ENCODE measurements around the gene USP32.
A peak's percentile ranks its signal among the peaks of the same experiment; 100 is the strongest.
"Not testable (repeated sequence)": the region's sequence is repeated elsewhere in the genome, so short reads cannot be mapped to it uniquely, and the experiment has no call there.

USP32 gene

DNA sequence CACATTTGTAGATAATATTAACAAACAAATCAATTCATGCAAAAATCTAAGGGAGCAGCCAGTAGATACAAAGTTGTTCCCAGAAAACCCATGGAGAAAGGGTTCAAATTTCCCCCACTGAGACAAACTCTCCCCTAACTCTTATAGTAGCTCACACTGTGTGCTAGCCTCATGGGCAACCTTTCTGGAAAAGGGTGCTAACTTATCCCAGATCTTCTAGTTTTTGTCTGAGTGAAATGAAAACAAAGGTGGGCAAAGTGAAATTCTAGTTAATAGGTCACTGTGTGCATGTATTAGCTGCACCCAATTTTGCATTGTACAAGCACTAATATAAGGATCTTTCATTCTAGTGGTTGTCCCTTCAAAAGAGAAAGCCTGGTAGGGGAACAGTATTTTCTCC, 9.9 kb upstream of the USP32 start:
- no peak for DNase-seq

DNA sequence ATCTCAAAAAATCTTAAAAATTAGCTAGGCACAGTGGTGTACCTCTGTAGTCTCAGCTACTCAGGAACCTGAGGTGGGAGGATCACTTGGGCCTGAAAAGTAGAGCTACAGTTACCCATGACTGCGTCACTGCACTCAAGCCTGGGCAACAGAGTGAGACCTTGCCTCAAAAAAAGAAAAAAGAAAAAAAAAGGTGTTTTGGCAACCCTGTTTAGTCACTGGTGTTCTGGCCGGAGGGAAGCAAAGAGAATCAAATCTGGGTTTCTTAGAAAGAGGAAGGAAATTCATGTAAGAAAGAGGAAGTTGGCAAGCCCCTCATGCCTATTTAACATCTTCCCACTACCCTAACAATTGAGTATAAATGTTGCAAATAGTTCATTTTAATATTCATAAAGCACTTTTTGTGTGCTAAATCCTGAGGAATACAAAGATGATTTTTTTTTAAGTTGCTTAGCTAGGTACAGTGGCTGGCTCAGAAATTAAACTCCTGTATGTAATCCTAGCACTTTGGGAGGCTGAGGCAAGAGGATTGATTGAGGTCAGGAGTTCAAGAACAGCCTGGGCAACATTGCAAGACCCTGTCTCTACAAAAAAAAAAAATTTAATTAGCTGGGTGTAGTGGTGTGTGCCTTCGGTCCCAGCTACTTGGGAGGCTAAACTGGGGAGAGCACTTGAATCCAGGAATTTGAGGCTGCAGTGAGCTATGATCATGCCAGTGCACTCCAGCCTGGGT, 6.5 kb upstream of the USP32 start:
- DNase-seq: peak; percentile 99 to 100

DNA sequence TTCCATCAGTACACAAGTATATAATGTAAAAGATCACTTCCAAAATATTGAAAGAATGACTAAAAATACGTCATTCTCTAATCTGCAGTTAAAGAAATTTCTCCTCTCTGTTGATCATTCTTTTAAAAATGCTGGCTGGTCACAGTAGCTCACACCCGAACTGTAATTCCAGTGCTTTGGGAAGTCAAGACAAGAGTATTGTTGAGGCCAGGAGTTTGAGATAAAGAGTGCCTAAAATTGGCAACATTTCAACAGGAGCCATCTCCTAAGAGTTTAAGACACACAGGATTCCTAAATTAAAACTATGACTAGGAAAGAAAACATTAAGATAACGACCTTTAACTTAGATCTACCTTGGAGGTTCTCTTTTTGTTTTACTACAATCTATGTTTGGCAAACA, 4.5 kb upstream of the USP32 start:
- DNase-seq: no peak

DNA sequence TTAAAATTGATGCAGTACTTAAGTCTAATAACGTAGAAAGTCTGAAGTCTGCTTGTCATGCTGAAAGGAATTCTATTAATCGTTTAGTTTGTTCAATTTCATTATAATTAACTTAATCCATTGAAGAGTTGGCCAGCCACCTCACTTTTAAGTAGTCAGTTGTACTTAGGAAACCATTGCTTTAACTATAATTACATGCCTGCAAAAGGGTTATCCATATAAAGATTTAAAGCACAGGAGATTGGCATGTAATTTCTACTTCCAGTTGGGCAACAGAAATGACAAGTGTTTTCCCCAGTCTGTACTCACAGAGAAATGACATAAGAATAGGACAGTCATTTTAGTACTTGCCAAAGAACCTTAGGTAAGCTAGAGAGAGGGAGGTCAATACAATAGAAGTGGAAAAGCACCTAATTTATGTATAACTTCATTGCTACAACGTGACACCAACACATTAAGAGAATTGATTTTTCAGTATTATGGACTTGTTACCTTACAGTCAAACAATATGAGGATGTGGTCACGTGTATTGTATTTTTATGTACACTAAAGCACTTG, 3.7 kb upstream of the USP32 start:
- peak in 1 of 2 experiments; percentile 11 for DNase-seq

DNA sequence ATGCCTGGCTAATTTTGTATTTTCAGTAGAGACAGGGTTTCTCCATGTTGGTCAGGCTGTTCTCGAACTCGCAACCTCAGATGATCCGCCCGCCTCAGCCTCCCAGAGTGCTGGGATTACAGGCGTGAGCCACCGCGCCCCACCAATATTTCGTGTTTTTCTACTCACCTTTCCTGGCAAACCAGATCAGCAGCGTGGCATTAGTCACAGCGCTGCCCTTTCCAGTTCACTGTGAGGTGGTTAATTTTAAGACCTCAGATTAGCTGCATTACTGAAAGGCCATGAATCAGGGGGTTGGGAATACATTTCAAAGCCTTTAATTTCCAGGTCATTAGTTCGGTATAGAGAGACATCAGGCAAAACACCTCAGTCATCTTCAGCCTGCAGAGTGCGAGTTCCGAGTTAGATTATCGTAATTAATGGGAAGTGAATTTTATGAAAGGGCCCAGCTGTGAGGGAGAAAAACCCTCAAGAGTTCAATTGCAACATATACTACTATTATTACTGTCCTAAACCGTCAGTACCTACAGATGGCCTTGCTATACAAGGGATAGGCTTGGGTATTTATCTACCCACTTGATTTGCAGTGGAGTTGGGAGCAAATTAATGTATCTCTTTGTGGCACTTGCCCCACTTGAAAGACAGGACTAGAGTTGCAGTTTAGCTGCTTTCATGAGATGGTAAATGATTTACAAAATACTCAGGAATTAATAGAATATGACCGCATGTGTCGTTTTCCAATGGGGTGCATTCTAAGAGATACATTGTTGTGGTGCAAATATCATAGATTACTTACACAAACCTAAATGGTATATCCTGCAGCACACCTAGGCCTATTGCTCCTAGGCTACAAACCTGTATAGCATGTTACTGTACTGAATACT, 2.1 kb upstream of the USP32 start:
- DNase-seq: peak; percentile 41 to 50

DNA sequence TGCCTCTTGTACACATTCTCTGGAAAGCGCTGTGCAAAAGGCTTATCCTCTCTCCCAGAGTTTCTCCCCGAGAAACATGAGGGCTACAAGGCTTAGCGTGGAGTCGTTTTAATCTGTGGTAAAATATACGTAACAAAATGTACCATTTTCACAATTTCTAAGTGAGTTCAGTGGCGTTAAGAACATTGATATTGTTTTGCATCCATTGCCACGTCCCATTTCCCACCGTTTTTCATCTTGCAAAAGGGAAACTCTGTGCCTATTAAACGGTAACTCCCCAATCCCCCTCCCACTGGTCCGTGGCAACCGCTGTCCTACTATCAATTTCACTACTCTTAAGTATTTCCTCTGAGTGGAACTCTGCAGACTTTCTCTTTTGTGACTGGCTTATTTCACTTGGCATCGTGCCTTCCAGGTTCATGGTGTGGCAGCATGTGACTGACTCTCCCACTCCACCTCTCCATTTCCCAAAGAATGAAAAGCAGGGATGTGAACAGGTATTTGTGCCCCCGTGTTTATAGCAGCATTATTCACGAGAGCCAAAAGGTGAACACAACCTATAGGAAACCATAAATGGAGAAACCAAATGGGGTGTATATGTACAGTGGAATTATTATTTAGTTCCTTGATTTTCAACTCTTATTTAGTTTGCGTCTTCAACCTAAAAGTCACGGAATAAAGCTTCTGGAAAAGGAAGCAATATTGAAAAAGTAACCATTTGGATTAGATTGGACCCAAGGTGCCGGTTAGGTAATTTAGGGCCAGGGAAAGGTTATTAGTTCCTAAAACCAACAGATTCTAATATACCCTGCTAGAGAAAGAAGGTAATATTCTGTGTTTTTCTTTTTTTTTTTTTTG, 1.1 kb upstream of the USP32 start:
- peak; percentile 89 to 91 for DNase-seq

DNA sequence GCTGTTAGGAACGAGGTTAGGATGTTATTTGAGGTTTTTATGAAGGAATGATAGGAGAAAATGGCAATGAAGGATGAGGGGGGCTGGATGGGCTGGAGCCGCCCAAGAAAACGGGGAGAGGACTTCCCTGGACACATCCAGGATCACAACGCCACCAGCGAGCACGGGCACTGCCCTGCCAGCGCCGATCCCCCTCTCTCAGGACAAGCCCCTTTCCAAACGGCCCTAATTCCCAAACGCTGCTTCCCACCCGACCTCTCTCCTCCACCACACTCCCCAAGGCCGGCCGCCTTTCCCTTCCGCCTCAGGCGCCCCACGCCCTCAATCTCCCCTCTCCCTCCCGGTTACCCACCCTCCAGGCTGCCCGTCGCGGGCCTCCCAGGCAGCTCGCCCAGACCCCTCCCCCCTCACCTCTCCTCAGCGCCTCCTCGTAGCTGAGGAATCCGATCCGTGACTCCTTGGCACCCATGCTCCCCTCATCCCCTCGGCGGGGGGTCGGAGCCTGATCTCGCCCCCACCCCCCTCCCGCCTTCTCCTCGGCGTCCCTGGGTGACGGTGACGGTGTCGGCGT, 377 bp downstream of the USP32 start:
- DNase-seq: peak; percentile 89 to 94

DNA sequence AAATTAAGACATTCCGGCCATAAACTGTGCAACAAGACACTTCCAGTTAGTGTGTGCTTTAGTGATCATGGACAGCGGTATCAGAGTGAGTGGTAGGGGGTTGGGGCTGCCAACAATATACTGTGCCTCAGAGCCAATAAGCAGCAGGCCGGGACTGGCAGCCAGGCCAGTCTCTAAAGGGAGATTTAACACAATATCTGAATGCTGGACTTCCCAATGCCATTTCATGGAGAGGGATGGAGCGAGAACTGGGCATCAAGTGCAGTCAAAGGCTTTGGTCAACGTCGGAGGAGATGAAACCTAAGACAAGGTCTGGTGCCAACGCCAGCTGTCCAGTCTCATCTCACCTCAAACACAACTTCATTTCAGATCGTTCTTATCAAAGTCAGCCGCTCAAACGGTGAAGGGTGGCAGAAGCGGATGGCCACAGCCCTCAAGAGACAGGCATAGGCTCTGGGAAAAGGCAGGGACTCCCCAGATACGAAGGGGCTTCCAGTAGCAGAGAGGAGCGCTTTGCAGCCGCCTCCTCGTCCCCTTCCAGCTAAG, 935 bp downstream of the USP32 start:
- peak; percentile 51 to 67 for DNase-seq

DNA sequence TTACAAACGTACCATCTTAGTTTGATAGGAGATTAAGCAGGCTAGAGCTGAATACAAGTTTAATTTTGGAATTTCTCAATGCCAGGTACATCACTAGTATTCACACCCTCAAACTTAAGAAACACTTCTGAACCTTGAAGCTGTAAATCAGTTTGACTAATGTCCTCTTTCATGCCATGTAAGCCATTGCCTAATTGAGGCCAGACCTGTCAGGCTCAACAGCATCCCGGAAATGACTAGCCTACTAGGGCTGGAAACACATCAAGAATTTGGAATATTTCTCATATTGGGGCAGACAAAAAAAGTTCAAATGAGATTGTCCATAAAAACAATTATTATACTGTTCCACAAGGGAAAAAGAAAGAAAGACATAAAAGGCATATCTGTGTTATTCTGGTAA, 1.7 kb downstream of the USP32 start:
- DNase-seq: no peak

DNA sequence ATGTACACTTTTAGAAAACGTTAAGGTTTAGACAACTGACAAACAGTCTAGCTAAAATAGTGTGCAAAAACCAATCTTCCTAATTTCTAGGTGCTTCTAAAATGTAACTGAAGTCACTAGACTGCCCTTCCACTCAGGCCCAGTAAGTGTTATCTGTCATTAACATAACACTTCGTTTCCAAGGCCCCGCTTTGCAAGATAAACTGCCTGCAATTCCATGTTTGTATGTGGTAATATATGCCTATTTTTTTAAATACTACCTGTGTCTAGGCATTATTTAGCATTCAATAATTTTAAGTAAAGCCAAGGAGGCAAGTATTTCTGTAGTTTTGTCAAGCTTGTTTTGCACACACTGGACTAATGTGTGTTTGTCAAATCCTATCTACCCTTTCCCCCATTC, 3.2 kb downstream of the USP32 start:
- DNase-seq: no peak

DNA sequence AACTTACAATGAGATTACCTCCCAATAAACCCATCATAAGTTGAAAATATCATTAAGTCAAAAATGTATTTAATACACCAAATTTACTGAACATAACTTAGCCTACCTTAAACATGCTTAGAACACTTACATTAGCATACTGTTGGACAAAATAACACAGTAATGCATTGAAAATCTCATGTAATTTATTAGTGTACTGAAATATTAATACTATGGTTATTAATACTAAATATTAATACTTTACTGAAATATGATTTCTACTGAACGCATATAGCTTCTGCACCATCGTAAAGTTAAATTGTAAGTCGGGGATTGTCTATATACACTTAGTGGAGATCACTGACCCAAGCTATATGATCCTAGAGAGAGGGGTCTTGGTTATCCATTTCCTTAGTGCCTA, 4.3 kb downstream of the USP32 start:
- DNase-seq: no peak

DNA sequence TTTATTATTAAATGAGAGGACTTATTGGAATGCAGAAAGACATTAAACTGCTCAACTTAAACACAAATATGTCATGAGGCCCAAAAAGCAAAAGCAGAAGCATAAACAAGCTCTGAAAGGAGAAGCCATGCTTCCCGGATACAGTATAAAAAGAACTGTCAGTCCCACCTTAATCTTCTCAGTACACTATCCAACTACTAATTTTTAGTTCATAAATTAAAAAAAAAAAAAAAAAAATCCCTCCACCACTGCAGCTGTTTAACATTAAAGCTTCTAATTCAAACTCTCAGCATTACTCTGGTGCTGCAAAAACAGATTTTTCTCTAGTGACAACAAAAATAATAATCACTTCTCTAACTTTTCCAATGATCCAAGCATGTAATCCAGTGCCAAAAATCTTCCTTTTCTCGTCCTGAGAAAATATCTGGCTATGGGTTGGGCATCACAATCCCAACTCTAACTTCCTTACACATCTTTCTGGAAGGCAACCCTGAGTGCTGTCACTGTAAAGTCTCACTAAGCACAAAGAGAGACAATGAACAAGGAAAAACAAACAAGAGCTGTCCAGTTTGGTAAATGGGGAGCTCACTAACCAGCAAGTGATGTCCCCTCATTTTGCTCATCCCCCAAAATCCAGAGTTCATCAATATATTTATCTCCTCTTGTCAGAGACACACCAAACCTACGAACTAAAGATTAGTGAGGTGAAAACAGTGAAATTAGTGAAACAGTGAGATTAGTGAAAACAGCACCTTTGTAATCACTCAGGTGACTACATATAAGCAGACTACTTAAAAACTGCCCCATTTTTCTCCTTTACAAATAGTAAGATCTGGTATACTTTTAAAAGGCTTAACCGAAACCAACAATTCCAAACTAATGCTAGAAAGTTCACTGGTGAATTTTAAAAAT, 5.5 kb downstream of the USP32 start:
- peak in 1 of 2 experiments; percentile 16 for DNase-seq

DNA sequence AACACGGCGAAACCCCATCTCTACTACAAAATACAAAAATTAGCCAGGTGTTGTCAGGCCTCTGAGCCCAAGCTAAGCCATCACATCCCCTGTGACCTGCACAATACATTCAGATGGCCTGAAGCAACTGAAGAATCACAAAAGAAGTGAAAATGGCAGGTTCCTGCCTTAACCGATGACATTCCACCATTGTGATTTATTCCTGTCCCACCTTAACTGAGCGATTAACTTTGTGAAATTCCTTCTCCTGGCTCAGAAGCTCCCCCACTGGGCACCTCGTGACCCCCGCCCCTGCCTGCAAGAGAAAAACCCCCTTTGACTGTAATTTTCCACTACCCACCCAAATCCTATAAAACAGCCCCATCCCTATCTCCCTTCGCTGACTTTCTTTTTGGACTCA, 7.0 kb downstream of the USP32 start:
- DNase-seq: not testable (repeated sequence)

DNA sequence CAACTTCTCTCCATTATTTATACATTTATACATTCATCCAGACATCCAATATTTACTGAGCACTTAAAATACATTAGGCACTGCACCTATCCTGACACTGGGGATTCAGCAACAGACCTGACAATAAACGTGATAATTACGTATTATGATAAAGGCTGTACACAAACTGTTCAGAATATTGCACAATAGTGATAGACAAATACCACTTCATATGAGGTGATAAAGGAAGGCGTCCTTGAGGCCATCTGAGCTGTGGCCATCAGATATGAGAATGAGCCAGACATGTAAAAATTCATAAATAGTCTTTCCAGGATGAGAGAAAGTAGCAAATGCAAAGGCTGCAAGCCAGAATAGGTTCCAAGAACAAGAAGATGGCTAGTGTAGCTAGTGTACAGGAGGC, 8.6 kb downstream of the USP32 start:
- DNase-seq: no peak

DNA sequence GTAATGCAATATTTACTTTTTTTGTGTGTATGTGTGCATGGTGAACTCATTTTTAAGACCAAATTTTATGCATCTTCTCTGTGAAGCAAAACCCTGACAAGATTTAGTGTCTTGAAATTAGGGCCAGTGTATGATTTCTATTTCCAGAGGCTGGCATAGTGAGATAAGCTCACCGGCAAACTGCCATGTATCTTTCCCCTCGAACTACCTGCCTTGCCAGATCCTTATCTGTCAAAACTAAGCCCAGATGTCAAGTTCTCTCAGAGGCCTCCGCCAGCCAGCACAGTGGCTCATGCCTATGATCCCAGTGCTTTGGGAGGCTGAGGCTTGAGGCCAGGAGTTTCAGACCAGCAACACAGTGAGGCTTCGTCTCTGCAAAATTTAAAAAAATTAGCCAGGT, 10.0 kb downstream of the USP32 start:
- no peak for DNase-seq

DNA sequence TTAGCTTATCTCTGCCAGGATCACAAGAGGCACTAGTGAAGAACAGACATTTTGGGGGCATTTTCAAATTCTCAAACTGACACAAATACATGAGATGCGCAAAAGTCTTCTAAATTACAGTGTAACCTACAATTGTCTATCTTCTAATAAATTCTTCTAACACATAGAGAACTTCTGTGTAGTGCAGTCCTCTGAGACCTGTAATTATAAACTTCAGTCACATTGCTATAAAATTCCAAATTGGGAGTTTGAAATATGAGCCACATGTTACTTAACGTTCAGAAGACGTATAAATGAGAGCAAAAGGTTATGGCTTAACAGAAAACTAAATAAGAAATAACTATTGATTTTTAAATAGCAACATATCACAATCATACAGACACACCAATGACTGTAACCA, 12.5 kb downstream of the USP32 start:
- DNase-seq: not testable (repeated sequence)

DNA sequence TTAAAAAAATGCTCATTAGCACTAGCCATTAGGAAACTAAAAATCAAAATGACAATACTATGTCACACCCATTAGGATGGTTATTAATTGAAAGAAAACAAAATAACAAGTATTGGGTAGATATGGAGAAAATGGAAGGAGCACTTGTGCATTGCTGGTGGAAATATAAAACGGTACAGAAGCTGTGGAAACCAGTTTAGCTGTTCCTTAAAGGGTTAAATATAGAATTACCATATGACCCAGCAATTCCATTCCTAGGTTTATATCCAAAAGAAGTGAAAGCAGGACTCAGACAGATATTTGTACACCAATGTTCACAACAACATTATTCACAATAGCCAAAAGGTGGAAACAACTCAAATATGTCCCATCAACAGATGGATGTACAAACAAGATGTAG, 13.7 kb downstream of the USP32 start:
- not testable (repeated sequence) for DNase-seq

DNA sequence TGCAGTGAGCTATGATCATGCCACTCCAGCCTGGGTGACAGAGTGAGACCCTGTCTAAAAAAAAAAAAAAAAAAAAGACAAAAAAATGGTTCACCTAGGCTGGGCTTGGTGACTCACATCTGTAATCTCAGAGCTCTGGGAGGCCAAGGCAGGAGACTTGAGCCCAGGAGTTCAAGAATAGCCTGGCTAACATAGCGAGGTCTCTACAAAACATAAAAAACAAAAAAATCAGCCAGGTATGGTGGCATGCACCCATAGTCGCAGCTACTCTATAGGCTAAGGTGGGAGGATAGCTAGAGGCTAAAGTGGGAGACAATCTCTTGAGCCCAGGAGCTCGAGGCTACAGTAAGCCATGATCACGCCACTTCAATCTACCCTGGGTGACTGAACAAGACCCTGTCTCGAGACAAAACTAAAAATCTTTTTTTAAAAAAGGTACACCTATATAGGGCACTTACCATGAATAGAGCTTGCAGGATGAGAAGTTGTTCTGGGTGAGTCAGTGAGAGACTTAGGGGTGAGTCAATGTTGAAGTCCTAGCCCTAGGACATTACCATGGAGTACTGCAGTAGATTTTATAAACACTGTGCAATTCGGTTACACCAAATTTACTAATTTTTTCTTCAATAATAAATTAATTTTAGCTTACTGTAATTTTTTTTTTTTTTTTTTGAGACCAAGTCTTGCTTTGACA, 19.0 kb downstream of the USP32 start:
- DNase-seq: peak in 1 of 2 experiments; percentile 17

DNA sequence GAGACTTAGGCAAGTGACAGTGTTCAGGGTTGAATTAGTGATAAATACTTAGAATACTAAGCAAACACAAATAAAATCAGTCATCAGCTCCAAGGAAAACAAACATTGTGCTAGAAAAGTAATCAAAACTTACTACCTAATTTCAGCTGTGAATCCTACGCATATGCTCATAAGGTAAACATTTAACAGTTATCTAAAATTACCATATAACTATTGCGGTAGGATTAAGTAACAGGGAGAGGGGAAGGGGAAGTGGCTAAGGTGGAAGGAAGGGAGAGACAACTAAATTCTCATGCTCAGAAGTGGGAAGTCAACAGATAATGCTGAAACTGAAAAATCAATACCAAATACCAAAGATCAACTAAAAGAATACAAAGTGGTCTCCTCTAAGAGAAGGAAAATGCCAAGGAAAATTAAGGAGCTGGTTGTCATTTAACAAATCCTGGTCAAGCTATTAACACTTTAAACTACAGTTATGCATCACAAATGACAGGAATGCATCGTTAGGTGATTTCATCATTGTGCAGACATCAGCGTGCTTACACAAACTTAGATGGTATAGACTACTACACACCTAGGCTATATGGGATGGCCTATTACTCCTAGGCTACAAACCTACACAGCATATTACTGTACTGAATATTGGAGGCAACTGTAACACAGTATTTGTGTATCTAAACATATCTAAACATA, 20.0 kb downstream of the USP32 start:
- peak; percentile 80 to 91 for DNase-seq

DNA sequence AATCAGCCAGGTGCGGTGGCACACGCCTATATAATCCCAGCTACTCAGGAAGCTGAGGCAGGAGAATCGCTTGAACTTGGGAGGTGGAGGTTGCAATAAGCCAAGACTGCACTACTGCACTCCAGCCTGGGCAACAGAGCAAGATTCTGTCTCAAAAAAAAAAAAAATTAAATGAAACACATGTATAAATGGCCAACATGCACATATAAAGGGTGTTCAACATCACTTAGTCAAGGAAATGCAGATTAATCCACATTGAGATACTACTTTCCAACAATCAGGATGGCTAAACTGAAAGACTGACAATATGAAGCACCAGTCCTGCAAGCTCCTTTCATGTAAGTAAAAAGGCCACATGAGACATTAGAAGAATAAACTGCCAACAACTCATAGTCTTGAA, 20.5 kb downstream of the USP32 start:
- peak in 1 of 2 experiments; percentile 57 for DNase-seq

All from Kasumi-1 (cell line).